ENCODE results near the gene CREBBP. TPM values are rescaled to one million over a fixed set of nuclear protein-coding genes. Genes with fewer than 3 reads are reported as not detected.

Gene CREBBP
- total and polyA plus RNA-seq, 9 of the 15 experiments (the other 6 are each of a cell fraction or from before 2014, with no cell fraction given), result 0.70 to 24.8 (median 5.6) TPM

GRCh38 chr16:3717235-3718018 is 163.1 kb downstream of the CREBBP start, which contains the start of gene TRAP1 (continued):
- TF ChIP-seq HNRNPH1 (optimal IDR thresholded peaks at IDR 0.05; ENCODE audit: low read depth, low read length), result no peak
- TF ChIP-seq PRDM10 (IDR thresholded peaks at IDR 0.05; ENCODE audit: partially characterized antibody), result no peak
- TF ChIP-seq VEZF1 (CRISPR knock-in tag; IDR thresholded peaks at IDR 0.05), result no peak; the same call in 1 of the 2 replicates
- 0 out of 2 replicates have a peak, but pooled peaks have one; percentile 12 for TF ChIP-seq SMC3 (conservative IDR thresholded peaks at IDR 0.05; ENCODE audit: insufficient read depth, low read depth, low read length)
- no peak for TF ChIP-seq STAT6 (CRISPR knock-in tag; IDR thresholded peaks at IDR 0.05)
- TF ChIP-seq TAF7 (tag; IDR thresholded peaks at IDR 0.05), result no peak
- no peak for TF ChIP-seq HLTF (IDR thresholded peaks at IDR 0.05)
- no peak for TF ChIP-seq IFI16 (CRISPR knock-in tag; IDR thresholded peaks at IDR 0.05)
- TF ChIP-seq ZNF512 (tag; IDR thresholded peaks at IDR 0.05), result no peak

Data from K562 (cell line).